Activated T-cell treated with anti-CD3 and anti-CD28 coated beads, Interleukin-2, amount 50 U/mL, for 4 hours (primary cell): ENCODE results near the gene HTR6. TPM values are rescaled to one million over a fixed set of nuclear protein-coding genes. Genes with fewer than 3 reads are reported as not detected.
"Not testable (repeated sequence)": the region's sequence is repeated elsewhere in the genome, so short reads cannot be mapped to it uniquely, and the experiment has no call there.

Experiments used
- ATAC-seq, 2 donors: fragments of 200-7000 bp; cut with Tn5 transposase; one replicate each; pipeline ENCODE4 v1.10.0; 2021
- DNase-seq: peaks from one replicate; pipeline ENCODE4 v3.0.0-alpha.2; 2020
- H3K27me3 Mint-ChIP-seq: one replicate; pipeline ENCODE4 v1.8.0; 2021; ENCODE audit warnings: low read depth, mixed read lengths
- H3K36me3 Mint-ChIP-seq: one replicate; pipeline ENCODE4 v1.8.0; 2022; ENCODE audit warnings: mixed read lengths; ENCODE audit not compliant: insufficient read depth
- H3K4me1 Mint-ChIP-seq: one replicate; pipeline ENCODE4 v1.8.0; 2021; ENCODE audit warnings: low read depth, mixed read lengths
- H3K4me3 Mint-ChIP-seq: one replicate; pipeline ENCODE4 v1.8.0; 2021; ENCODE audit warnings: mild to moderate bottlenecking, moderate library complexity, mixed read lengths
- H3K9me3 Mint-ChIP-seq: one replicate; pipeline ENCODE4 v1.8.0; 2021; ENCODE audit warnings: mixed read lengths
- total RNA-seq, 3 donors: library from RNA; stranded (reverse); gene quantifications; one replicate each; pipeline ENCODE4 v1.2.1, GENCODE V29; 2021

HTR6 gene
- total RNA-seq, 3 donors from 2014 or later = 0.11 to 0.43 (median 0.11) TPM

DNA sequence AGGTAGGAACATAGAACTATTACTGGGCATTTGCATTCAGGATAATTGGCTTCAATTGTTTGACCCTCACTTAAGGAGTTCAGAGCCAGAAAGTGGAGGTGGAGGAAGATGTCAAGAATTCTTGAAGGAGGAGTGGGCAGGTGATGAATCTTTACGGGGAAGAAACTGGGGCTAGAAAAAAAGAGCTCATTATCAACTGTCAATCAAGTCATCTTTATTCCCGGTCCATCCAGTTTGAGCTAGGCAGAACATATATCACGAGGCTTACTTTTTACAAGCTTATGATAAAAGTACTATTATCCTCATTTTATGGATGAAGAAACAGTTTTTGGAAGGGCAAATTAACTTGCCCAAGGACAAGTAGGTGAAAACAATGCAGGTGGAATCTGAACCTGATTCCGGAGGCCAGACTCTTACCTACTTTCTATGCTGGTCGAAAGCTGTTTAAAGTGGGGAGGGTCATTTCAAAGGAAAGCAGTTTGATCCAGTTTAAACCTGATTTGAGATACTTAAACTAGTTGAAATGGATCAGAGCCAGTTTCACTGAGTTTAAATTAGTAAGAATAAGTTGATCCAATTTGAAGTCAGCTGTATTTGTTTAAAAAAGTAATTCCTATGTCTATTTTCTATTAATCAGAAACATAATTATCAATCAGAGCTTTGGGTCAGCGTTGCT is 33.8 kb upstream of the HTR6 start:
- H3K4me3 Mint-ChIP-seq = no peak overlapping the region
- H3K36me3 Mint-ChIP-seq = peaks cover 14% of the 10 kb centered on the region

DNA sequence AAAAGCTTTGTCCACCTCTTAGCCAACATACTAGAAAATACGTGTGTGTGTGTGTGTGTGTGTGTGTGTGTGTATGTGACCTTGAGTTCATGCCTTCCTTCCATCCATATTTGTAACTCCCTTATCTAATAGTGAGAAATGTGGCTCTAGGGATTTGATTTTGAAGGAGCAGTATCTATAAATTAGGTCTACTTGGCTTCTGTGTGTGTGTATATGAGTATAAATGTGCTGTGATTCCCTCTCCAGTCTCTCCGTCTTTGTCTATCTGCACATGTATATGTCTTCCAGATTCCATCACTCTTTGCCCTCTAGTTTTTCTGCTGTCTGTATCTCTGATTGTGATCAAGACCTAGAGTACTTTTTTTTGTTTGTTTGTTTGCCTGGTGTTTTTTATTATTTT is 32.5 kb upstream of the HTR6 start:
- peaks cover 5% of the 10 kb centered on the region for H3K36me3 Mint-ChIP-seq
- H3K4me3 Mint-ChIP-seq = no peak overlapping the region
- H3K4me1 Mint-ChIP-seq = no peaks in the 10 kb centered on the region
- DNase-seq (no peak), ATAC-seq (no peak)
- H3K27me3 Mint-ChIP-seq = no peaks in the 10 kb centered on the region
- H3K9me3 Mint-ChIP-seq = no peaks in the 10 kb centered on the region

More for the DNA sequence above, 33.8 kb upstream of the HTR6 start:
- Mint-ChIP-seq H3K4me1 (no peaks in the 10 kb centered on the region), H3K9me3 (no peaks in the 10 kb centered on the region), H3K27me3 (no peaks in the 10 kb centered on the region)
- ATAC-seq = no peak
- DNase-seq = no peak

DNA sequence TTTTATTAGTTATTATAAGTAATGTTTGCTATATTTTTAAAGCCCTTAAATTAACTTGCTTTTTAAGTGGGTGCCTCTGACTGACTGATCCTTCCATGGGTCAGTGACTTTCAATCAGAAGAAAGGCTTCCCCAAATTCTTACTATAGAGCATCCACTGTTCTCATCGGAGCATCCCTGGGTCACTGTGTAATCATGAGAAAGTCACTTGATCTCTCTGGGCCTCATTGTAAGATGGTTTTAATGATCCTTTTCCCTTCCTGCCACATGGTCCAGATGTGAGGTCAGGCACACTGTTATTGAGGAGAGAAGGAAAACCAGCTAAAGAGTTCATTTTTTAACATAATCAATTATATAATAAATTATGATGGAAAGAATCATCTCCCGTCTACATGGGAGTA is 31.6 kb upstream of the HTR6 start:
- no peaks in the 10 kb centered on the region for H3K27me3 Mint-ChIP-seq
- no peak overlapping the region for H3K4me3 Mint-ChIP-seq
- no peak for DNase-seq
- no peak for ATAC-seq
- H3K4me1 Mint-ChIP-seq = no peaks in the 10 kb centered on the region
- peaks cover 2% of the 10 kb centered on the region for H3K36me3 Mint-ChIP-seq
- H3K9me3 Mint-ChIP-seq = no peaks in the 10 kb centered on the region

DNA sequence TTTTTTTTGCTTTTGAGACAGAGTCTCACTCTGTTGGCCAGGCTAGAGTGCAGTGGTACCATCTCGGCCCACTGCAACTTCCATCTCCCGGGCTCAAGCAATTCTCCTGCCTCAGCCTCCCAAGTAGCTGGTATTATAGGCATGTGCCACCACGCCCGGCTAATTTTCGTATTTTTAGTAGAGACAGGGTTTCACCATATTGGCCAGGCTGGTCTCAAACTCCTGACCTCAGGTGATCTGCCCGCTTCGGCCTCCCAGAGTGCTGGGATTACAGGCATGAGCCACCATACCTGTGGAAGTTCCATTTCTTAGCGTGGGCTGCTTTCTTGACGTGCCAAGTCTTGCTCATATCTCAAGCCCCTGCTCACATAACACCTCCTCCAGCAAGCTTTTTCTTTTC is 29.6 kb upstream of the HTR6 start:
- not testable (repeated sequence) for ATAC-seq, H3K27me3 Mint-ChIP-seq, DNase-seq, H3K4me1 Mint-ChIP-seq, H3K4me3 Mint-ChIP-seq, H3K36me3 Mint-ChIP-seq, H3K9me3 Mint-ChIP-seq

DNA sequence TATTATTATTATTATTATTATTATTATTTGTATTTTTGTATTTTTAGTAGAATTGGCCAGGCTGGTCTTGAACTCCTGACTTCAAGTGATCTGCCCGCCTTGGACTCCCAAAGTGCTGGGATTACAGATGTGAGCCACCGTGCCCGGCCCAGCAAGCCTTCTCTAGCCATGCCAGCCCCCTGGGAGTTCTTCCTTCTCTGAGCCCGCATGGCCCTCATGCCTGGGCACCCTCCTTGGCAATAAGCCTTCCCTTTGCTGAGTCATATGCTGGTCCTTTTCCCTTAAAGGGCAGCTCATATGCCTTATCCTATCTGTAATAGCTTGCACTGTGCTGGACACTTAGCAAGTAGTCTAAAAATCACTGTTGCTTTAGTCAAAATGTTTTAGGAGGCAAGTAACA is 29.0 kb upstream of the HTR6 start:
- H3K9me3 Mint-ChIP-seq = no peaks in the 10 kb centered on the region
- no peaks in the 10 kb centered on the region for H3K36me3 Mint-ChIP-seq
- H3K27me3 Mint-ChIP-seq = no peaks in the 10 kb centered on the region
- ATAC-seq = no peak
- H3K4me3 Mint-ChIP-seq = no peak overlapping the region
- no peak for DNase-seq
- no peaks in the 10 kb centered on the region for H3K4me1 Mint-ChIP-seq

DNA sequence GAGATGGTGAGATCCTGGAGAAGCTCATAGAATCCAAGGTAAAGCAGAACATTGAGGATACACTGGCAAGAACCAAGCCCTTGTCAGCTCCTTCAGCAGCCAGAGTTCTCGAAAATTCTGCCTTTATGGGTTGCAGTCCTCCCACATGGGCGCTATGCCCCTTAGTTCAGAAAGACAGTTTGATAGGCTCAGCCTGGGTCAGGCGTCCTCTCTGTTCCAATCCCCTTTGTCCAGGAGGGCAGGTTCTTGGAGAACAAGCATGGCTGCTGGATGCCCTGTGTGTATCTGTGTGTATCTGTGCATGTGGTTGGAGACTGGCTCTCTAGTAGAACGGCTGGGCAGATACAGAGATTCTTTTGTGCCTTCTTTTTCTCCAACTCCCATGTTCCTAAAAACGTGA is 28.6 kb upstream of the HTR6 start:
- Mint-ChIP-seq H3K27me3 (no peaks in the 10 kb centered on the region), H3K4me3 (no peak overlapping the region), H3K36me3 (no peaks in the 10 kb centered on the region), H3K4me1 (no peaks in the 10 kb centered on the region), H3K9me3 (no peaks in the 10 kb centered on the region)
- ATAC-seq (no peak), DNase-seq (no peak)

DNA sequence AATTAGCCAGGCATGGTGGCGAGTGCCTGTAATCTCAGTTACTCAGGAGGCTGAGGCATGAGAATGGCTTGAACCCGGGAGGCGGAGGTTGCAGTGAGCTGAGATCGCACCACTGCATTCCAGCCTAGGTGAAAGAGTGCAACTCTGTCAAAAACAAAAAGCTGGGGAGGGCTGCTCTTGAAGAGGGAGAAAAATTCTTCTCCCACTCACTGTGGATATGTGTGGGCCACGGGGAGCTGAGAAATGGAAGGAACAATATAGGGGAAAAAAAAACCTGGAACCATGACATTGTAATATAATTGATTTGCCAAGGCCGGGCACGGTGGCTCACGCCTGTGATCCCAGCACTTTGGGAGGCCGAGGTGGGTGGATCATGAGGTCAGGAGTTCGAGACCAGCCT is 27.9 kb upstream of the HTR6 start:
- ATAC-seq, H3K9me3 Mint-ChIP-seq, DNase-seq, H3K4me1 Mint-ChIP-seq, H3K36me3 Mint-ChIP-seq, H3K4me3 Mint-ChIP-seq, H3K27me3 Mint-ChIP-seq: not testable (repeated sequence)

DNA sequence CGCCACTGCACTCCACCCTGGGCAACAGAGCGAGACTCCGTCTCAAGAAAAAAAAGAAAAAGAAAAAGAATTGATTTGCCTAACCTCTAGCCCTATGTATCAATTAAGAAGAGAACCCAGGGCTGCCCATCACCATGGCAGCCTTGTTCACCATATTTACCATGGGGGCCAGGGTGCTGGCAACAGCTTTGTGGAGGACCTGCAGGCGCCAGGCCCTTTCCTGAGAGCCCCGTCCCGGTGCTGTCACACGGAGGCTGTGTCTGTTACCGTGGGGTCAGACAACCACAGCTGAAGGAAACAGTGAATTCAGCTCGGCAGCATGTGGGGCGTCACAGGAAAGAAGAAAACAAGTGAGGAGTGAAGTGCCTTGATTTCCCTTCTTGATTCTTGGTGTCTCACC is 27.1 kb upstream of the HTR6 start:
- Mint-ChIP-seq H3K36me3 (no peaks in the 10 kb centered on the region), H3K27me3 (peaks cover under 1% of the 10 kb centered on the region), H3K4me3 (no peak overlapping the region), H3K9me3 (no peaks in the 10 kb centered on the region), H3K4me1 (no peaks in the 10 kb centered on the region)
- ATAC-seq = no peak
- no peak for DNase-seq

DNA sequence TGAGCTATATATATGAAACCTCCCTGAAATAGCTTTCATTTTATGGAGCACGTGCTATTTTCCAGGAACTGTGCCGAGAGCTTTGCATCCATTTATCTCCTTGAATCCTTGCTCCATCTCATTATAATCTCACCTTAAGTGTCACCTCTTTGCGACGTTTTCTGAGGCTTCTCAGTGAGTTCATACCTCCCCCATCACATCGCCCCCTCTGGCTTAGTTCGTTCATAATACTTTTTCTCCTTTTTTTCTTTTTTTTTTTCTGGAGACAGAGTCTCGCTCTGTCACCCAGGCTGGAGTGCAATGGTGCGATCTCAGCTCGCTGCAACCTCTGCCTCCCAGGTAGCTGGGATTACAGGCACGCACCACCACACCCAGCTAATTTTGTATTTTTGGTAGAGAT is 25.4 kb upstream of the HTR6 start:
- peaks cover 10% of the 10 kb centered on the region for H3K27me3 Mint-ChIP-seq
- H3K9me3 Mint-ChIP-seq, DNase-seq, ATAC-seq, H3K36me3 Mint-ChIP-seq, H3K4me3 Mint-ChIP-seq, H3K4me1 Mint-ChIP-seq: not testable (repeated sequence)

DNA sequence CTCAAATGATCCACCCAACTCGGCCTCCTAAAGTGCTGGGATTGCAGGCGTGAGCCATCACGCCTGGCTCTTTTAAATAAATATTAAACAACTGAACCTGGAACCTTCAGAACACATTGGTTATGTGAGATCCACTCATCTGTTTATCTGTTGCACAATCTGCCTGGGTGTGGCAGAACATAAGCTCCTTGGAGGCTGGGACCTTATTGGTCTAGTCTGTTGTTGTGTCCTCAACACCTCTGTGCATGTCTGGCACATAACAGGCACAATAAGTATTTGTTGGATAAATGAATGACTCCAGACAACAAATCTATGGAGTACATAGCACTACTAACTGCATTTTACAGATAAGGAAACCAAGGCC is 24.7 kb upstream of the HTR6 start:
- Mint-ChIP-seq H3K9me3 (no peaks in the 10 kb centered on the region), H3K27me3 (peaks cover 12% of the 10 kb centered on the region), H3K36me3 (no peaks in the 10 kb centered on the region), H3K4me3 (no peak overlapping the region), H3K4me1 (peaks cover 8% of the 10 kb centered on the region)
- DNase-seq (no peak), ATAC-seq (no peak)

DNA sequence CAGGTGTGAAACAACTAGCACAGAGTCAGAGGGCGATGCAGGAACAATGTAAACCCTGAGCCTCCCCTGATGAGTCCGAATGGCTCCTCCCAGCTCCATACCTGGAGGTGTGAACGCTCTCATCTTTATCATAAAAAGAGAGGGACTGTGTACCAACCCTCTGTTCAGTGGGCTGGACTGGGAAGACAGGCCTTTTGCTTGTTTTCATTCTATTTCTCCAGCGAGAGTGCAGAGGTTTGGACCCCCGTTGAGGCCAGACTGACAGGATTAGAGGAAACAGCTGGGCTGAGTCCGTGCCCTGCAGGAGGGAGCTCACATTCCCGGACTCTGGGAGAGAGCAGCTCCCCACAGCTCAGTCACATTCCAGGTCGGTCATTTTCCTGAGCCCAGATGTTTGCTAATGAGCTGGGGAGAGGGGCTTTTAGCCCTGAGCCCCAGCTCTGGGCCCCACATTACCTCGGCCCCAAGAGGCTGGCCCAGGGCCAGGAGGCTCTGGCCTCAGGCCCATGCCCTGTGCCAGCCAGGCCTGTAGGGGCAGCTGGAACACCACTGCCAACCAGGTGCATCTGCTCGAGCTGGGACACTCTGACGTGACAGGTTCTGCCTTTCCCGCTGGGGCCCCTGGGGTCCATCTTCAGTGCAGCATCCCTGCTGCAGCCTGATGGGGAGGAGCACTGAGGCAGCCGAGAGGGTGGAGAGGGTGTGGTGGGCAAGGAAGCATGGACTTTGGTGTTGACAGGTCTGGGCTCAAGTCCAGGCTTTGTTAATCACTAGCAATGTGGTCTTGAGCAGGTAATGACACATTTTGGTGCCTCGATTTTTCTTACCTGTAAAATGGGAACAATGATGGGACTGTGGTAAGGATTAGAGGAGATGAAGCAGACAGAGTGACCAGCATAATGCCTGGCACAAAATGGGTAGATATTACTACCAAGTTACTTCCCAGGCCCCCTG is 24.0 kb upstream of the HTR6 start:
- no peak for ATAC-seq
- peaks cover 12% of the 10 kb centered on the region for H3K27me3 Mint-ChIP-seq
- peaks cover 11% of the 10 kb centered on the region for H3K4me1 Mint-ChIP-seq
- no peak overlapping the region for H3K4me3 Mint-ChIP-seq
- no peak for DNase-seq
- H3K9me3 Mint-ChIP-seq = no peaks in the 10 kb centered on the region
- no peaks in the 10 kb centered on the region for H3K36me3 Mint-ChIP-seq

DNA sequence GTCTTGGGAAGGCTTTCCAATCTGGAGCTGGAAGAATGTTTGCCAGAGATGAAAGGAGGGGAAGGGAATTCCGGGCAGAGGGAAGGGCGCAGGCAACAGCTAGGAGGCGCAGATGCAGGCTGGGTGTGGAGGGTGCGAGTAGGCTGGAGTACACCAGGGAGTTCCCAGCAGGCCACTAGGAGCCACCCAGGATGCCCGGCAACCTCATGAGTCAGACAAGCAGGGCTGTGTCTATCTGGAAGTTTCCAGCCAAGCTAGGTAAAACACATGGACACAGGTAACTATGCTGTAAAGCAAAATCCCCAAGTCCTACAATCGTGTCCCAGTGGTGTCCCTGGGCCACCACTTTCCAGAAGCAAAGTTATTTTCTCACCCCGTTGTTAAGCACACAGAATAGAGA is 21.6 kb upstream of the HTR6 start:
- Mint-ChIP-seq H3K9me3 (no peaks in the 10 kb centered on the region), H3K27me3 (peaks cover 12% of the 10 kb centered on the region), H3K36me3 (no peaks in the 10 kb centered on the region), H3K4me3 (peak overlapping the region; percentile 82), H3K4me1 (peaks cover 30% of the 10 kb centered on the region)
- ATAC-seq (no peak), DNase-seq (no peak)

DNA sequence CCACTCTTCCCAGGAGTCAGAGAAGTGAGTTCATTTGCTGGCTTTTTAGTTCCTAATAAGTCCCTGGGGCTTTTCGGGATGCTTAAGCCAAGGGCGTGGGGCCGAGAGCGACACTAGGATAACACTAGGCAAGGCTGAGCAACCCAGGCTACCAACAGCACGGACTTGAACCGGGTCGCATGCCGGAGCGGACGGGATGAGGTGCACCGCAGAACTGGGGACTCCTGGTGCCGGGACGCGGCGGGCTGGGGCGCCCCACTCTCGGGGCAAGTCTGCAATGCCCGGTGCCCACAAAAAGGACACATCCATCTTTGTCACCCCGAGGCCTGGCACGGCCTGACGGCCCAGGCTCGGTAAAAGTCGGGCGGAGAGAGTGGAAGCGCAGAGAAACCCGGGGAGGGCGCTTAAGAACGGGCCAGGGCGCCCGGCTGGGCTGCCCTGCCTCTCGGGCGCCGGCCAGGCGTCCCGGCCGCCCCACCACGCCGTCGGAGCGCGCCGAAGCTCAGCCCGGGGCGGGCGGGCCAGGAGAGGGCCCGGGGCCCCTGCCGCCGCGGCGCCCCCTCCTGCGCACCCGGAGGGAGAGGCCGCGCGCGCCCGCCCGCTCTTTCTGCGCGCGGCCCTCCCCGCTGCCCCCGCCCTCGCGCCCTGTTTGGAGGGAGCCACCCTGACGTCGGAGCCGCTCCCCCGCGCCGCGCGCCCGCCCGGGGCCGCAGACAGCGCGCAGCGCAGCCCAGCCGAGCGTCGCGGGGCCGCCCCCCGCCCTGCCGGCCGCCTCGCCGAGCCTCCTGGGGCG is 20.9 kb upstream of the HTR6 start, which contains the start of gene NBL1:
Gene NBL1 (plus strand): TSS at position 710 of the 793 bp plus-strand sequence. CDS start 10,720 bp downstream, outside the sequence.
- H3K27me3 Mint-ChIP-seq = peaks cover 12% of the 10 kb centered on the region
- H3K4me3 Mint-ChIP-seq = peak within 1 kb of the TSS; percentile 89
- ATAC-seq (peak; percentile 90 to 93), DNase-seq (peak; percentile 72)
- H3K9me3 Mint-ChIP-seq = no peaks in the 10 kb centered on the region
- H3K4me1 Mint-ChIP-seq = peaks cover 30% of the 10 kb centered on the region
- no peaks in the 10 kb centered on the region for H3K36me3 Mint-ChIP-seq

DNA sequence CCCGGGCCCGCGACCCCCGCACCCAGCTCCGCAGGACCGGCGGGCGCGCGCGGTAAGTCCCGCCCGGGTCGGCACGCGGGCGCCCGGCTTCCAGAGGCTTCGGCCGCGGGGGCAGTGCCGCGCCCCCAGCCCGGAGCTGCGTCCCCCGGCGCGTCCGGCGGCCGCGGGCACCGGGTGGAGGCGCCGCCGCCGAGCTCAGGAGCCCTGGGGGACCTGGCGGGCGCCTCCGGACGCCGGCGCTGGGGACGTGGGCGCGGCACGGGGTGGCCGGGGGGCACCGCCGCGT is 20.3 kb upstream of the HTR6 start:
- DNase-seq (no peak), ATAC-seq (peak in 1 of 2 donors; percentile 22)
- Mint-ChIP-seq H3K4me3 (no peak overlapping the region), H3K36me3 (no peaks in the 10 kb centered on the region), H3K27me3 (peaks cover 12% of the 10 kb centered on the region), H3K4me1 (peaks cover 30% of the 10 kb centered on the region), H3K9me3 (no peaks in the 10 kb centered on the region)
